Stimulated activated naive CD8-positive, alpha-beta T cell treated with anti-CD3 and anti-CD28 coated beads, Interleukin-15, amount 100 ng/mL, for 72 hours (primary cell): ENCODE measurements around the gene SYCE1.
A peak's percentile ranks its signal among the peaks of the same experiment; 100 is the strongest.
"Not testable (repeated sequence)": the region's sequence is repeated elsewhere in the genome, so short reads cannot be mapped to it uniquely, and the experiment has no call there.

ENCODE experiments used
- ATAC-seq: fragments of 150-1000 bp; cut with Tn5 transposase; 2 replicates; pipeline ENCODE4 v1.10.0; 2021; ENCODE audit warnings: mild to moderate bottlenecking, moderate library complexity
- DNase-seq, 2 donors: peaks; one replicate each; pipeline ENCODE4 v3.0.0; 2021 to 2022
- H3K27ac Mint-ChIP-seq, 2 donors: one replicate each; pipeline ENCODE4 v1.8.0; 2022; ENCODE audit warnings: mild to moderate bottlenecking in 2 of 2, mixed read lengths in 2 of 2, moderate library complexity in 2 of 2
- H3K27me3 Mint-ChIP-seq: one replicate; pipeline ENCODE4 v1.8.0; 2022; ENCODE audit warnings: mixed read lengths
- H3K4me1 Mint-ChIP-seq: one replicate; pipeline ENCODE4 v1.8.0; 2022; ENCODE audit warnings: mild to moderate bottlenecking, mixed read lengths
- H3K4me3 Mint-ChIP-seq, 2 donors: one replicate each; pipeline ENCODE4 v1.8.0; 2022; ENCODE audit warnings: mild to moderate bottlenecking in 2 of 2, mixed read lengths in 2 of 2, moderate library complexity in 1 of 2
- H3K9me3 Mint-ChIP-seq, 2 donors: one replicate each; pipeline ENCODE4 v1.8.0; 2022; ENCODE audit warnings: mixed read lengths in 2 of 2

Gene SYCE1

GRCh38 chr10:133565441-133566294 is at the start of gene SYCE1:
TSS of gene SYCE1 (minus strand) at chr10:133565583. CDS start at chr10:133565529, 54 bp downstream.
- no peak within 1 kb of the TSS for H3K4me3 Mint-ChIP-seq
- ATAC-seq (peak; percentile 18), DNase-seq (peak in 1 of 2 donors; percentile 40)
- H3K9me3 Mint-ChIP-seq = peaks cover 0 to 7% of the 10 kb centered on the region in 2 donors
- peaks cover 44% of the 10 kb centered on the region for H3K27me3 Mint-ChIP-seq
- no peak within 1 kb of the TSS for H3K27ac Mint-ChIP-seq
- no peaks in the 10 kb centered on the region for H3K4me1 Mint-ChIP-seq

GRCh38 chr10:133614830-133615580 is 49.6 kb upstream of the SYCE1 start:
- Mint-ChIP-seq H3K27me3 (peaks cover 26% of the 10 kb centered on the region), H3K27ac (no peak overlapping the region), H3K9me3 (no peaks in the 10 kb centered on the region), H3K4me3 (no peak overlapping the region), H3K4me1 (no peaks in the 10 kb centered on the region)
- no peak for DNase-seq
- ATAC-seq = no peak

GRCh38 chr10:133613699-133614098 is 48.3 kb upstream of the SYCE1 start:
- H3K4me3 Mint-ChIP-seq = no peak overlapping the region
- no peaks in the 10 kb centered on the region for H3K9me3 Mint-ChIP-seq
- no peaks in the 10 kb centered on the region for H3K4me1 Mint-ChIP-seq
- H3K27me3 Mint-ChIP-seq = peaks cover 34% of the 10 kb centered on the region
- ATAC-seq (no peak), DNase-seq (no peak)
- no peak overlapping the region for H3K27ac Mint-ChIP-seq

GRCh38 chr10:133611079-133611478 is 45.7 kb upstream of the SYCE1 start:
- no peak overlapping the region for H3K27ac Mint-ChIP-seq
- ATAC-seq = no peak
- no peak overlapping the region for H3K4me3 Mint-ChIP-seq
- H3K9me3 Mint-ChIP-seq = no peaks in the 10 kb centered on the region
- no peak for DNase-seq
- H3K4me1 Mint-ChIP-seq = no peaks in the 10 kb centered on the region
- peaks cover 56% of the 10 kb centered on the region for H3K27me3 Mint-ChIP-seq

- Mint-ChIP-seq H3K27ac (no peak overlapping the region), H3K4me3 (no peak overlapping the region), H3K27me3 (peaks cover 78% of the 10 kb centered on the region), H3K4me1 (no peaks in the 10 kb centered on the region), H3K9me3 (no peaks in the 10 kb centered on the region)
- no peak for DNase-seq
- no peak for ATAC-seq
Observed at GRCh38 chr10:133608855-133609254, 43.5 kb upstream of the SYCE1 start.

- not testable (repeated sequence) for H3K4me3 Mint-ChIP-seq, DNase-seq, H3K4me1 Mint-ChIP-seq, H3K9me3 Mint-ChIP-seq, H3K27ac Mint-ChIP-seq, ATAC-seq
- H3K27me3 Mint-ChIP-seq = peaks cover 96% of the 10 kb centered on the region
Observed at GRCh38 chr10:133603434-133603833, 38.1 kb upstream of the SYCE1 start.

- Mint-ChIP-seq H3K9me3 (no peaks in the 10 kb centered on the region), H3K4me1 (no peaks in the 10 kb centered on the region), H3K4me3 (no peak overlapping the region), H3K27ac (no peak overlapping the region), H3K27me3 (peaks cover 99% of the 10 kb centered on the region)
- no peak for DNase-seq
- no peak for ATAC-seq
Observed at GRCh38 chr10:133600657-133601056, 35.3 kb upstream of the SYCE1 start.

GRCh38 chr10:133599869-133600268 is 34.5 kb upstream of the SYCE1 start:
- not testable (repeated sequence) for H3K9me3 Mint-ChIP-seq, ATAC-seq, H3K4me1 Mint-ChIP-seq, DNase-seq, H3K27ac Mint-ChIP-seq, H3K4me3 Mint-ChIP-seq
- peaks cover 99% of the 10 kb centered on the region for H3K27me3 Mint-ChIP-seq

GRCh38 chr10:133592716-133593115 is 27.3 kb upstream of the SYCE1 start:
- no peak for ATAC-seq
- DNase-seq = no peak
- H3K4me3 Mint-ChIP-seq = no peak overlapping the region
- H3K27me3 Mint-ChIP-seq = peaks cover 70% of the 10 kb centered on the region
- H3K27ac Mint-ChIP-seq = no peak overlapping the region
- H3K9me3 Mint-ChIP-seq = no peaks in the 10 kb centered on the region
- no peaks in the 10 kb centered on the region for H3K4me1 Mint-ChIP-seq

GRCh38 chr10:133590970-133591359 is 25.6 kb upstream of the SYCE1 start:
- no peaks in the 10 kb centered on the region for H3K9me3 Mint-ChIP-seq
- DNase-seq (no peak), ATAC-seq (no peak)
- H3K4me3 Mint-ChIP-seq = no peak overlapping the region
- H3K27ac Mint-ChIP-seq = no peak overlapping the region
- H3K27me3 Mint-ChIP-seq = peaks cover 53% of the 10 kb centered on the region
- no peaks in the 10 kb centered on the region for H3K4me1 Mint-ChIP-seq

- peaks cover 48% of the 10 kb centered on the region for H3K27me3 Mint-ChIP-seq
- H3K9me3 Mint-ChIP-seq = no peaks in the 10 kb centered on the region
- DNase-seq (no peak), ATAC-seq (no peak)
- H3K27ac Mint-ChIP-seq = no peak overlapping the region
- H3K4me3 Mint-ChIP-seq = no peak overlapping the region
- H3K4me1 Mint-ChIP-seq = no peaks in the 10 kb centered on the region
Observed at GRCh38 chr10:133590226-133590969, 25.0 kb upstream of the SYCE1 start.

- not testable (repeated sequence) for H3K4me1 Mint-ChIP-seq, H3K27ac Mint-ChIP-seq, H3K4me3 Mint-ChIP-seq, DNase-seq, H3K27me3 Mint-ChIP-seq
- H3K9me3 Mint-ChIP-seq = peaks cover 10 to 18% of the 10 kb centered on the region in 2 donors
- peak; percentile 57 for ATAC-seq
Observed at GRCh38 chr10:133577037-133577436, 11.7 kb upstream of the SYCE1 start.

GRCh38 chr10:133573460-133573859 is 8.1 kb upstream of the SYCE1 start:
- peaks cover 10 to 18% of the 10 kb centered on the region in 2 donors for H3K9me3 Mint-ChIP-seq
- not testable (repeated sequence) for ATAC-seq, DNase-seq, H3K4me1 Mint-ChIP-seq, H3K4me3 Mint-ChIP-seq, H3K27me3 Mint-ChIP-seq
- peak overlapping the region in 1 of 2 donors; percentile 4 for H3K27ac Mint-ChIP-seq

GRCh38 chr10:133572055-133572454 is 6.7 kb upstream of the SYCE1 start:
- ATAC-seq = not testable (repeated sequence)

GRCh38 chr10:133569801-133570200 is 4.4 kb upstream of the SYCE1 start:
- ATAC-seq = peak; percentile 22
- not testable (repeated sequence) for H3K4me1 Mint-ChIP-seq, H3K4me3 Mint-ChIP-seq, DNase-seq, H3K27ac Mint-ChIP-seq
- Mint-ChIP-seq H3K27me3 (peaks cover 23% of the 10 kb centered on the region), H3K9me3 (peaks cover 10 to 21% of the 10 kb centered on the region in 2 donors)

More at GRCh38 chr10:133572055-133572454, 6.7 kb upstream of the SYCE1 start:
- H3K4me3 Mint-ChIP-seq, H3K4me1 Mint-ChIP-seq, DNase-seq, H3K27ac Mint-ChIP-seq: not testable (repeated sequence)
- Mint-ChIP-seq H3K27me3 (peaks cover 13% of the 10 kb centered on the region), H3K9me3 (peaks cover 10 to 18% of the 10 kb centered on the region in 2 donors)
